Mesendoderm (in vitro differentiated cells): ENCODE results near the gene KDM7A.

Experiments
- DNase-seq: peaks from one replicate; pipeline ENCODE4 v3.0.0; 2013
- H2AK5ac ChIP-seq: 2 replicates; pipeline ENCODE4 v1.6.1; 2013; ENCODE audit warnings: low read length, inconsistent platforms
- H2BK120ac ChIP-seq: 2 replicates; pipeline ENCODE4 v1.6.1; 2013; ENCODE audit warnings: low read depth, mild to moderate bottlenecking, low read length, moderate library complexity, mixed read lengths
- H2BK15ac ChIP-seq: replicated peaks from 2 replicates; pipeline ENCODE4 v1.6.1; 2013; ENCODE audit warnings: low read depth, mild to moderate bottlenecking, moderate library complexity
- H2BK5ac ChIP-seq: 2 replicates; pipeline ENCODE4 v1.6.1; 2013; ENCODE audit warnings: low read length, inconsistent platforms
- H3K18ac ChIP-seq: 2 replicates; pipeline ENCODE4 v1.6.1; 2013; ENCODE audit warnings: mild to moderate bottlenecking, low read length, mixed read lengths
- H3K23ac ChIP-seq: one replicate; pipeline ENCODE4 v1.6.1; 2013; ENCODE audit warnings: low read length
- H3K27ac ChIP-seq: 2 replicates; pipeline ENCODE4 v1.5.1; 2013; ENCODE audit warnings: low read depth, mild to moderate bottlenecking, inconsistent platforms, low read length, moderate library complexity
- H3K27me3 ChIP-seq: 2 replicates; pipeline ENCODE4 v1.6.1; 2013; ENCODE audit warnings: low read length, control low read depth, mild to moderate bottlenecking, inconsistent platforms; ENCODE audit not compliant: insufficient read depth, poor library complexity
- H3K36me3 ChIP-seq: 2 replicates; pipeline ENCODE4 v1.6.1; 2013; ENCODE audit warnings: low read length, inconsistent platforms; ENCODE audit not compliant: control insufficient read depth, insufficient read depth
- H3K4ac ChIP-seq: one replicate; pipeline ENCODE4 v1.6.1; 2013; ENCODE audit warnings: low read depth, mild to moderate bottlenecking, low read length, moderate library complexity
- H3K4me1 ChIP-seq: 2 replicates; pipeline ENCODE4 v1.6.1; 2013; ENCODE audit warnings: low read depth, low read length, inconsistent platforms; ENCODE audit not compliant: control insufficient read depth
- H3K4me2 ChIP-seq: 2 replicates; pipeline ENCODE4 v1.6.1; 2013; ENCODE audit warnings: low read length
- H3K4me3 ChIP-seq: 2 replicates; pipeline ENCODE4 v1.5.1; 2013; ENCODE audit warnings: mild to moderate bottlenecking, low read length
- H3K56ac ChIP-seq: one replicate; pipeline ENCODE4 v1.6.1; 2013; ENCODE audit warnings: low read length
- H3K79me1 ChIP-seq: 2 replicates; pipeline ENCODE4 v1.6.1; 2013; ENCODE audit warnings: low read length, inconsistent platforms
- H3K79me2 ChIP-seq: 2 replicates; pipeline ENCODE4 v1.6.1; 2013; ENCODE audit warnings: mild to moderate bottlenecking, low read length; ENCODE audit not compliant: control insufficient read depth, insufficient read depth
- H3K9ac ChIP-seq: 2 replicates; pipeline ENCODE4 v1.6.1; 2013; ENCODE audit warnings: low read length, inconsistent platforms
- H4K5ac ChIP-seq: one replicate; pipeline ENCODE4 v1.6.1; 2013; ENCODE audit warnings: low read length
- H4K8ac ChIP-seq: one replicate; pipeline ENCODE4 v1.6.1; 2013; ENCODE audit warnings: low read depth, mild to moderate bottlenecking, control low read depth, low read length, moderate library complexity
- WGBS: extraction: QIAGEN DNeasy Blood & Tissue Kit; methylation state at CpG from one replicate; pipeline ENCODE4 v1.1.7; 2013; ENCODE audit warnings: low lambda C conversion rate, missing lambda C conversion rate; ENCODE audit not compliant: insufficient coverage; ENCODE audit errors: extremely low coverage; 5-methylcytosine and 5-hydroxymethylcytosine counted together

KDM7A gene

DNA sequence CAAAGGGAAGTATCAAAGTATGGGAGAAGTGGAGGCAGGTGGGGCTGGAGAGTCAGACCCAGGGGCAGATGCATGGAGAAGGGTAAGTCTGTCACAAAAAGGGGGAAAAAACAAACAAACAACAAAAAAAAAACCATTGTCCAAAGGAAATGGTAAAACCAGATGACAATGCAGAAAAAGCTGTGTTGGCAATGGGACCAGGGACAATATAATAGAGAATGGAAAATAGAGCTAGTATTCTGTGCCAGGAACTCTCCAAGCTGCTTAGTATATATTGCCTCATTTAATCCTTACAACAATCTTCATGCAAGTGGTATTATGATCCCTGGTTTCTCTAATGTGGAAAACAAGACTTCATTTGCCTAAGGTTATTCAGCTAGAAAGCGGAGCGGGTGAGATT is 13.1 kb upstream of the KDM7A start:
- DNase-seq: no peak
- no peak overlapping the region for H3K56ac ChIP-seq
- H3K27me3 ChIP-seq: no peaks in the 10 kb centered on the region
- WGBS: no CpG with 5 or more reads among the region's 2 CpGs
- no peaks in the 10 kb centered on the region for H3K4me1 ChIP-seq
- H4K8ac ChIP-seq: no peak overlapping the region
- no peak overlapping the region for H2AK5ac ChIP-seq
- H3K23ac ChIP-seq: no peak overlapping the region
- no peak overlapping the region for H3K4me2 ChIP-seq
- no peak overlapping the region for H3K4me3 ChIP-seq
- H3K9ac ChIP-seq: no peak overlapping the region
- H3K18ac ChIP-seq: no peak overlapping the region
- H3K79me1 ChIP-seq: no peaks in the 10 kb centered on the region
- H3K36me3 ChIP-seq: no peaks in the 10 kb centered on the region
- no peak overlapping the region for H3K4ac ChIP-seq
- no peak overlapping the region for H3K27ac ChIP-seq
- no peak overlapping the region for H2BK5ac ChIP-seq
- no peak overlapping the region for H2BK120ac ChIP-seq
- H4K5ac ChIP-seq: no peak overlapping the region
- H2BK15ac ChIP-seq: no peak overlapping the region
- no peaks in the 10 kb centered on the region for H3K79me2 ChIP-seq

DNA sequence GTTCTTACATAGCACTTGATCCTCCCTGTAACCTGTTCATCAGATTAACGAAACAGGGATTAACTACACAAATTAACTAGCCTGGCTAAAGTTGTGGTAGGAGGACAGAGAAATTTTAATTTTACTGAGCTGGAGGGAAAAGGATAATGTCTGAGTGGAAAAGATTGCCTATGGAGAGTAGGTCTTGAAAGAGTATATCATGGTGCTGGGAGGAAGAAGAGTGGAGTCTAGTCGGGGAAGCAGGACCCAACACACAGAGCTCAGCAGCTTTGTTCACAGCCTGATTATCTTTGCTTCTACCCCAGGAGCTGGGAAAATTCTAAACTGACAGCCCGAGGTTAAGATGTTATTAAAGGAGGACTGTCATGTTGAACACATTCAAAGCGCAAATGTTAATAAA is 6.1 kb upstream of the KDM7A start:
- Histone ChIP-seq H3K27me3 (no peaks in the 10 kb centered on the region), H3K9ac (no peak overlapping the region), H2AK5ac (no peak overlapping the region), H2BK5ac (no peak overlapping the region), H2BK120ac (no peak overlapping the region), H3K36me3 (no peaks in the 10 kb centered on the region), H3K23ac (no peak overlapping the region), H4K5ac (no peak overlapping the region), H3K27ac (no peak overlapping the region), H2BK15ac (no peak overlapping the region), H3K18ac (no peak overlapping the region), H3K4me1 (no peaks in the 10 kb centered on the region), H3K4me2 (no peak overlapping the region), H3K56ac (no peak overlapping the region), H3K4ac (no peak overlapping the region), H3K79me1 (no peaks in the 10 kb centered on the region), H4K8ac (no peak overlapping the region), H3K4me3 (no peak overlapping the region), H3K79me2 (no peaks in the 10 kb centered on the region)
- no peak for DNase-seq
- WGBS: no CpG with 5 or more reads among the region's 4 CpGs

DNA sequence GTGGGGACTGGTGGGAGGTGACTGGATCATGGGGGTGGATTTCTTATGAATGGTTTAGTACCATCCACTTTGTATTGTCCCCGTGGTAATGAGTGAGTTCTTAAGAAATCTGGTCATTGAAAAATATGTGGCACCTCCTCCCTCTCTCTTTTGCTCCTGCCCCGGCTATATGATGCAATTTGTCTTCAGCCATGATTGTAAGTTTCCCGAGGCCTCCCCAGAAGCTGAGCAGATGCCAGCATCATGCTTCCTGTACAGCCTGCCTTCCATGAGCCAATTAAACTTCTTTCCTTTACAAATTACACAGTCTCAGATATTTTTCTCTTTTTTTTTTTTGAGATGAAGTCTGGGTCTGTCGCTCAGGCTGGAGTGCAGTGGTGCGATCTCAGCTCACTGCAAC is 2.6 kb upstream of the KDM7A start:
- no peak overlapping the region for H2BK5ac ChIP-seq
- no peak overlapping the region for H3K4ac ChIP-seq
- no peaks in the 10 kb centered on the region for H3K79me1 ChIP-seq
- no peak overlapping the region for H3K18ac ChIP-seq
- WGBS: no CpG with 5 or more reads among the region's 5 CpGs
- H3K23ac ChIP-seq: no peak overlapping the region
- H2AK5ac ChIP-seq: no peak overlapping the region
- no peaks in the 10 kb centered on the region for H3K79me2 ChIP-seq
- H3K56ac ChIP-seq: no peak overlapping the region
- H2BK15ac ChIP-seq: no peak overlapping the region
- H3K36me3 ChIP-seq: no peaks in the 10 kb centered on the region
- H4K5ac ChIP-seq: no peak overlapping the region
- H3K9ac ChIP-seq: no peak overlapping the region
- no peak overlapping the region for H3K4me2 ChIP-seq
- H3K4me1 ChIP-seq: no peaks in the 10 kb centered on the region
- no peaks in the 10 kb centered on the region for H3K27me3 ChIP-seq
- no peak overlapping the region for H3K4me3 ChIP-seq
- no peak overlapping the region for H2BK120ac ChIP-seq
- H3K27ac ChIP-seq: no peak overlapping the region
- H4K8ac ChIP-seq: no peak overlapping the region
- DNase-seq: no peak

DNA sequence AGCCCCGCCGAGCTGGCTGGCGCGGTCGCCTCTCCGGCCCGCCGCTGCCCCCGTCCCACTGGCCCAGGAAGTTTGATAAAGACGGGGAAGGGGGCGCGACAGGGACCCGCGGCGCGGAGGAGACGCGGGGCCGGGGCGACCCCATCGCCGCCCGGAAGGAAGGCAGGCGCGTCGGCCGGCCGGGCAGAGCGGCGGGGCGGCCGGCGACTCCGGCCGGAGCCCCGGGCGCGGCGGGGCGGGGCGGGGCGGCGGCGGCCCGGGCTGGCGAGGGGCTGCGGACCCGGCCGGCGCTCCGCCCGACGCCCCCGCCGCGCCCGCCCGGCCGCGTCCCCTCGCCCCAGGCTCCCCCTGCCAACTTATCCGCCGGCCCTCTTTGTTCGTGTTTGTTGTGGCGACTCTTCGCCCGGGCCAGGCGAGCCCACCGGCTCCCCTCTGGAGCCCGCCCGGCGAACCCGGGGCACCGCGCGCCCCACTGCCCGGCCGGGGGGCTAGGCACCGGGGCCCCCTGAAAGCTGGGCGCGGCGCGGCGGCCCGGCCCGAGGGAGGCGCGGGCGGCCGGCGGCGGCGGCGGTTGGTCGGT is 571 bp downstream of the KDM7A start:
- Histone ChIP-seq H3K27me3 (no peaks in the 10 kb centered on the region), H3K27ac (peak overlapping the region; percentile 96), H3K56ac (peak overlapping the region; percentile 88), H3K4me1 (no peaks in the 10 kb centered on the region), H3K79me1 (peaks cover 2% of the 10 kb centered on the region), H2BK15ac (peak overlapping the region; percentile 60), H3K36me3 (no peaks in the 10 kb centered on the region), H3K18ac (peak overlapping the region; percentile 100), H3K79me2 (peaks cover 15% of the 10 kb centered on the region), H4K5ac (no peak overlapping the region), H3K4me2 (peak overlapping the region; percentile 40), H3K4ac (peak overlapping the region; percentile 97), H2BK5ac (no peak overlapping the region), H3K9ac (peak overlapping the region; percentile 82), H2BK120ac (peak overlapping the region; percentile 93), H2AK5ac (no peak overlapping the region), H3K23ac (no peak overlapping the region), H4K8ac (peak overlapping the region; percentile 93), H3K4me3 (peak overlapping the region; percentile 74)
- DNase-seq: no peak
- no CpG with 5 or more reads among the region's 95 CpGs for WGBS

DNA sequence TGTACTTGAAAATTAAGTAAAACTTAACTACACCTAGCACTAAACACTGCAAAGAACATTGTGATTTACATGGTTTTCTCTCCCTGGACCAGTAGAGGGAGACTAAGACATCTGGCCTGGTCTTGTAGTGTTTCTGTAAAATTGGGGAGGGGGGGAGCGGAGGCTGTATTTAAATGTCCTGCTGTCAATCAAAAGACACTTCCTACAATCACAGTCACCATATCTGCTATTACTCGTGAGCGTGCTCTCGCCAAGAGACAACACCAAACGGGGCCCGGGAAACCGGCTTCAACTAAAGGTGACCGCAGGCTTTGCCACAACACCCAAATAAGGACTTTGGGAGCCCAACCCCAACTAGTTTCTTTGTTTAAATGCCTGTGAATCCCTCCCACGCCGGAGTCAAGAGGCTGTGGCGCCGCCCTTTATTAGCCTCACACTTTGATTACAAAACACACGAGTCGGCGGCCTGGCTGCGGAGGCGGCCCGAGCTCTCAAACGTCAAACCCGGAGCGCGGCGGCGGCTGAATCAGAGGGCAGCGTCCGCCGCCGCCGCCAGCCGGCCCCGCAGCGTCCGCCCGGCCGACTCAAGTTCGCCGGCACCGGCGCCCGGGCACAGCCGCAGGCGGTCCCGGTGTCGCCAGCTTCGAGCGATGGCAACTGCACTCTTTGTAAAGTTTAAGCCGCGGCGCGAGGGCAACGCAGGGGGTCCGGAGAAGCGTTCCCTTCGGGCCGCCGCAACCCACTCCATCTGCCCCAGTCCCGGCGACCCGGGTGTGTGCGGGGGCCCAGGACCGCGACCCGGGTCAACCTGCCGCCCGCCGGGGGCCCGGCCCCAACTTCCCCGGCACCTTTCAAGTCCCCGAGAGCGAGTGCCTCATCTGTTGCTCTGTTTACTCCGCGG is 1.3 kb downstream of the KDM7A start:
- peak overlapping the region; percentile 100 for H3K18ac ChIP-seq
- H3K4ac ChIP-seq: peak overlapping the region; percentile 97
- no peak overlapping the region for H2AK5ac ChIP-seq
- H2BK5ac ChIP-seq: no peak overlapping the region
- H3K27ac ChIP-seq: peak overlapping the region; percentile 72
- H3K79me2 ChIP-seq: peaks cover 20% of the 10 kb centered on the region
- H3K27me3 ChIP-seq: no peaks in the 10 kb centered on the region
- WGBS: no CpG with 5 or more reads among the region's 72 CpGs
- H2BK120ac ChIP-seq: no peak overlapping the region
- no peak overlapping the region for H2BK15ac ChIP-seq
- H3K79me1 ChIP-seq: peaks cover 3% of the 10 kb centered on the region
- H3K4me2 ChIP-seq: peak overlapping the region; percentile 78
- H3K4me3 ChIP-seq: peak overlapping the region; percentile 74
- DNase-seq: peak; percentile 98
- H3K4me1 ChIP-seq: no peaks in the 10 kb centered on the region
- no peaks in the 10 kb centered on the region for H3K36me3 ChIP-seq
- H3K9ac ChIP-seq: peak overlapping the region; percentile 63
- no peak overlapping the region for H3K23ac ChIP-seq
- H4K5ac ChIP-seq: no peak overlapping the region
- no peak overlapping the region for H4K8ac ChIP-seq
- peak overlapping the region; percentile 84 for H3K56ac ChIP-seq
